ENCODE measurements around the gene ADAMTS10. TPM values are rescaled to one million over a fixed set of nuclear protein-coding genes. Genes with fewer than 3 reads are reported as not detected.
"Not testable (repeated sequence)": the region's sequence is repeated elsewhere in the genome, so short reads cannot be mapped to it uniquely, and the experiment has no call there.

ADAMTS10 gene
- total and polyA plus RNA-seq, 4 donors = 1.2 to 10.1 (median 3.6) TPM

DNA sequence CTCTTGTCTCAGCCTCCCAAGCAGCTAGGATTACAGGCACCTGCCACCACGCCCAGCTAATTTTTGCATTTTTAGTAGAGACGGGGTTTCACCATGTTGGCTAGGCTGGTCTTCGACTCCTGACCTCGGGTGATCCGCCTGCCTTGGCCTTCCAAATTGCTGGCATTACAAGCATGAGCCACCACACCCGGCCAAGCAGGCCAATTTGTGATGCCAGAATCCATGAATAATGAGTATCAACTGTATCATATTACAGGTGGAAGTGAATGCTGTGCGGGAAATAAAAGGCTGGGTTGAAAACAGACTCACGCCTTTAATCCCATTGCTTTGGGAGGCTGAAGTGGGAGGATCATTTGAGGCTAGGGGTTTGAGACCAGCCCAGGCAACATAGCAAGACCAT lies 16.3 kb upstream of the ADAMTS10 start:
- no peak for DNase-seq (ENCODE audit: low spot score)
- Histone ChIP-seq H3K27ac (ENCODE audit: low read depth in 1 of 2, low read length in 2 of 2) (no peak overlapping the region), H3K9ac (ENCODE audit: low read depth in 1 of 2, low read length in 2 of 2) (no peak overlapping the region), H3K27me3 (ENCODE audit: control insufficient read depth in 4 of 4, insufficient read depth in 4 of 4, low read length in 3 of 4) (no peaks in the 10 kb centered on the region), H3K4me3 (ENCODE audit: low read depth in 1 of 3, low read length in 3 of 3) (no peak overlapping the region), H3K9me3 (ENCODE audit: control insufficient read depth in 4 of 4, low read length in 3 of 4) (no peaks in the 10 kb centered on the region), H3K4me1 (ENCODE audit: control insufficient read depth in 4 of 4, insufficient read depth in 4 of 4, low read length in 3 of 4) (peaks cover 4 to 12% (median 10%) of the 10 kb centered on the region in 4 donors), H3K36me3 (ENCODE audit: control insufficient read depth in 4 of 4, insufficient read depth in 3 of 4, low read depth in 1 of 4, low read length in 3 of 4) (no peaks in the 10 kb centered on the region)
- 54% methylated on average over 8 of the region's 8 CpGs for WGBS
- TF ChIP-seq, protein P1, sequence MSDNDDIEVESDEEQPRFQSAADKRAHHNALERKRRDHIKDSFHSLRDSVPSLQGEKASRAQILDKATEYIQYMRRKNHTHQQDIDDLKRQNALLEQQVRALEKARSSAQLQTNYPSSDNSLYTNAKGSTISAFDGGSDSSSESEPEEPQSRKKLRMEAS (IDR thresholded peaks at IDR 0.05) = no peak
- TF ChIP-seq FOXA1 (IDR thresholded peaks at IDR 0.05) = no peak
- TF ChIP-seq GABPA (IDR thresholded peaks at IDR 0.05 in 1 of 2, conservative IDR thresholded peaks at IDR 0.05 in 1 of 2) = no peak
- no peak for TF ChIP-seq RAD21 (IDR thresholded peaks at IDR 0.05)
- no peak for TF ChIP-seq HNF4A (conservative IDR thresholded peaks at IDR 0.05)
- TF ChIP-seq, protein P2, sequence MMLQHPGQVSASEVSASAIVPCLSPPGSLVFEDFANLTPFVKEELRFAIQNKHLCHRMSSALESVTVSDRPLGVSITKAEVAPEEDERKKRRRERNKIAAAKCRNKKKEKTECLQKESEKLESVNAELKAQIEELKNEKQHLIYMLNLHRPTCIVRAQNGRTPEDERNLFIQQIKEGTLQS (IDR thresholded peaks at IDR 0.05) = no peak
- no peak for TF ChIP-seq TAF1 (conservative IDR thresholded peaks at IDR 0.05)
- no peak for TF ChIP-seq NR2F2 (IDR thresholded peaks at IDR 0.05)
- no peak for TF ChIP-seq FOXA2 (IDR thresholded peaks at IDR 0.05)
- no peak for TF ChIP-seq RXRA (IDR thresholded peaks at IDR 0.05)
- TF ChIP-seq EGR1 (IDR thresholded peaks at IDR 0.05; ENCODE audit: low read depth in 2 of 2) = no peak

DNA sequence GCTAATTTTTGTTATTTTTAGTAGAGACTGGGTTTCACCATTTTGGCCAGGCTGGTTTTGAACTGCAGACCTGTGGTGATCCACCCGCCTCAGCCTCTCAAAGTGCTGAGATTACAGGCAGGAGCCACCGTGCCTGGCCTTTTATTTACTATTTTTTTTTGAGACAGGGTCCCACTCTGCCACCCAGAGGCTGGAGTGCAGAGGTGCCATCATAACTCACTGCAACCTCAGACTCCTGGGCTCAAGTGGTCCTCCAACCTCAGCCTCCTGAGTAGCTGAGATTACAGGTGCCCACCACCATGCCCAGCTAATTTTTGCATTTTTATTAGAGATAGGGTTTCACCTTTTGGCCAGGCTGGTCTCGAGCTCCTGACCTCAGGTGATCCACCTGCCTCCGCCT lies 12.4 kb upstream of the ADAMTS10 start:
- TF ChIP-seq, protein P3, sequence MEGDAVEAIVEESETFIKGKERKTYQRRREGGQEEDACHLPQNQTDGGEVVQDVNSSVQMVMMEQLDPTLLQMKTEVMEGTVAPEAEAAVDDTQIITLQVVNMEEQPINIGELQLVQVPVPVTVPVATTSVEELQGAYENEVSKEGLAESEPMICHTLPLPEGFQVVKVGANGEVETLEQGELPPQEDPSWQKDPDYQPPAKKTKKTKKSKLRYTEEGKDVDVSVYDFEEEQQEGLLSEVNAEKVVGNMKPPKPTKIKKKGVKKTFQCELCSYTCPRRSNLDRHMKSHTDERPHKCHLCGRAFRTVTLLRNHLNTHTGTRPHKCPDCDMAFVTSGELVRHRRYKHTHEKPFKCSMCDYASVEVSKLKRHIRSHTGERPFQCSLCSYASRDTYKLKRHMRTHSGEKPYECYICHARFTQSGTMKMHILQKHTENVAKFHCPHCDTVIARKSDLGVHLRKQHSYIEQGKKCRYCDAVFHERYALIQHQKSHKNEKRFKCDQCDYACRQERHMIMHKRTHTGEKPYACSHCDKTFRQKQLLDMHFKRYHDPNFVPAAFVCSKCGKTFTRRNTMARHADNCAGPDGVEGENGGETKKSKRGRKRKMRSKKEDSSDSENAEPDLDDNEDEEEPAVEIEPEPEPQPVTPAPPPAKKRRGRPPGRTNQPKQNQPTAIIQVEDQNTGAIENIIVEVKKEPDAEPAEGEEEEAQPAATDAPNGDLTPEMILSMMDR (IDR thresholded peaks at IDR 0.05; ENCODE audit: low read depth, low read length, missing input control) = peak; percentile 10
- TF ChIP-seq RAD21 (IDR thresholded peaks at IDR 0.05) = peak; percentile 11 to 44

DNA sequence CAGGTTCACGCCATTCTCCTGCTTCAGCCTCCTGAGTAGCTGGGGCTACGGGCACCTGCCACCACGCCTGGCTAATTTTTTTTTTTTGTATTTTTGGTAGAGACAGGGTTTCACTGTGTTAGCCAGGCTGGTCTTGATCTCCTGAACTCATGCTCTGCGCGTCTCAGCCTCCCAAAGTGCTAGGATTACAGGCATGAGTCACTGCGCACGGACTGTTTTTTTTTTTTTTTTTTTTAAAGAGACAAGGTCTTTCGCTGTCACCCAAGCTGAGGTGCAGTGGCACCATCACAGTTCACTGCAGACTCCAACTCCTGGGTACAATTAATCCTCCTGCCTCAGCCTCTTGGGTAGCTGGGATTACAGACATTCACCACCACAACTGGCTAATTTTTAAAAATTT lies 8.2 kb upstream of the ADAMTS10 start:
- H3K9me3 ChIP-seq (ENCODE audit: control insufficient read depth in 4 of 4, low read length in 3 of 4) = no peaks in the 10 kb centered on the region
- DNase-seq (ENCODE audit: low spot score) = no peak
- no peaks in the 10 kb centered on the region for H3K36me3 ChIP-seq (ENCODE audit: control insufficient read depth in 4 of 4, insufficient read depth in 3 of 4, low read depth in 1 of 4, low read length in 3 of 4)
- TF ChIP-seq EGR1 (IDR thresholded peaks at IDR 0.05; ENCODE audit: low read depth in 2 of 2) = no peak
- TF ChIP-seq, protein P4, sequence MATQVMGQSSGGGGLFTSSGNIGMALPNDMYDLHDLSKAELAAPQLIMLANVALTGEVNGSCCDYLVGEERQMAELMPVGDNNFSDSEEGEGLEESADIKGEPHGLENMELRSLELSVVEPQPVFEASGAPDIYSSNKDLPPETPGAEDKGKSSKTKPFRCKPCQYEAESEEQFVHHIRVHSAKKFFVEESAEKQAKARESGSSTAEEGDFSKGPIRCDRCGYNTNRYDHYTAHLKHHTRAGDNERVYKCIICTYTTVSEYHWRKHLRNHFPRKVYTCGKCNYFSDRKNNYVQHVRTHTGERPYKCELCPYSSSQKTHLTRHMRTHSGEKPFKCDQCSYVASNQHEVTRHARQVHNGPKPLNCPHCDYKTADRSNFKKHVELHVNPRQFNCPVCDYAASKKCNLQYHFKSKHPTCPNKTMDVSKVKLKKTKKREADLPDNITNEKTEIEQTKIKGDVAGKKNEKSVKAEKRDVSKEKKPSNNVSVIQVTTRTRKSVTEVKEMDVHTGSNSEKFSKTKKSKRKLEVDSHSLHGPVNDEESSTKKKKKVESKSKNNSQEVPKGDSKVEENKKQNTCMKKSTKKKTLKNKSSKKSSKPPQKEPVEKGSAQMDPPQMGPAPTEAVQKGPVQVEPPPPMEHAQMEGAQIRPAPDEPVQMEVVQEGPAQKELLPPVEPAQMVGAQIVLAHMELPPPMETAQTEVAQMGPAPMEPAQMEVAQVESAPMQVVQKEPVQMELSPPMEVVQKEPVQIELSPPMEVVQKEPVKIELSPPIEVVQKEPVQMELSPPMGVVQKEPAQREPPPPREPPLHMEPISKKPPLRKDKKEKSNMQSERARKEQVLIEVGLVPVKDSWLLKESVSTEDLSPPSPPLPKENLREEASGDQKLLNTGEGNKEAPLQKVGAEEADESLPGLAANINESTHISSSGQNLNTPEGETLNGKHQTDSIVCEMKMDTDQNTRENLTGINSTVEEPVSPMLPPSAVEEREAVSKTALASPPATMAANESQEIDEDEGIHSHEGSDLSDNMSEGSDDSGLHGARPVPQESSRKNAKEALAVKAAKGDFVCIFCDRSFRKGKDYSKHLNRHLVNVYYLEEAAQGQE (IDR thresholded peaks at IDR 0.05) = no peak
- no peak for TF ChIP-seq YY1 (IDR thresholded peaks at IDR 0.05)
- TF ChIP-seq NR2F2 (IDR thresholded peaks at IDR 0.05) = no peak
- TF ChIP-seq, protein P5, sequence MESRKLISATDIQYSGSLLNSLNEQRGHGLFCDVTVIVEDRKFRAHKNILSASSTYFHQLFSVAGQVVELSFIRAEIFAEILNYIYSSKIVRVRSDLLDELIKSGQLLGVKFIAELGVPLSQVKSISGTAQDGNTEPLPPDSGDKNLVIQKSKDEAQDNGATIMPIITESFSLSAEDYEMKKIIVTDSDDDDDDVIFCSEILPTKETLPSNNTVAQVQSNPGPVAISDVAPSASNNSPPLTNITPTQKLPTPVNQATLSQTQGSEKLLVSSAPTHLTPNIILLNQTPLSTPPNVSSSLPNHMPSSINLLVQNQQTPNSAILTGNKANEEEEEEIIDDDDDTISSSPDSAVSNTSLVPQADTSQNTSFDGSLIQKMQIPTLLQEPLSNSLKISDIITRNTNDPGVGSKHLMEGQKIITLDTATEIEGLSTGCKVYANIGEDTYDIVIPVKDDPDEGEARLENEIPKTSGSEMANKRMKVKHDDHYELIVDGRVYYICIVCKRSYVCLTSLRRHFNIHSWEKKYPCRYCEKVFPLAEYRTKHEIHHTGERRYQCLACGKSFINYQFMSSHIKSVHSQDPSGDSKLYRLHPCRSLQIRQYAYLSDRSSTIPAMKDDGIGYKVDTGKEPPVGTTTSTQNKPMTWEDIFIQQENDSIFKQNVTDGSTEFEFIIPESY (IDR thresholded peaks at IDR 0.05) = no peak
- TF ChIP-seq FOXA2 (IDR thresholded peaks at IDR 0.05) = no peak
- TF ChIP-seq, protein P2 (IDR thresholded peaks at IDR 0.05) = no peak
- TF ChIP-seq HNF4G (IDR thresholded peaks at IDR 0.05) = no peak
- TF ChIP-seq JUND (IDR thresholded peaks at IDR 0.05) = no peak
- no peak for TF ChIP-seq RXRA (IDR thresholded peaks at IDR 0.05)
- TF ChIP-seq TAF1 (conservative IDR thresholded peaks at IDR 0.05) = no peak
- TF ChIP-seq RAD21 (IDR thresholded peaks at IDR 0.05) = no peak
- no peak for TF ChIP-seq HNF4A (conservative IDR thresholded peaks at IDR 0.05)
- TF ChIP-seq, protein P3 (IDR thresholded peaks at IDR 0.05; ENCODE audit: low read depth, low read length, missing input control) = no peak
- peaks cover 0 to 7% (median 2%) of the 10 kb centered on the region in 4 donors for H3K4me1 ChIP-seq (ENCODE audit: control insufficient read depth in 4 of 4, insufficient read depth in 4 of 4, low read length in 3 of 4)
- H3K4me3 ChIP-seq (ENCODE audit: low read depth in 1 of 3, low read length in 3 of 3) = no peak overlapping the region
- no peak overlapping the region for H3K9ac ChIP-seq (ENCODE audit: low read depth in 1 of 2, low read length in 2 of 2)
- WGBS = 86% methylated on average over 8 of the region's 8 CpGs
- H3K27ac ChIP-seq (ENCODE audit: low read depth in 1 of 2, low read length in 2 of 2) = no peak overlapping the region
- H3K27me3 ChIP-seq (ENCODE audit: control insufficient read depth in 4 of 4, insufficient read depth in 4 of 4, low read length in 3 of 4) = no peaks in the 10 kb centered on the region

More for the DNA sequence above, 12.4 kb upstream of the ADAMTS10 start:
- not testable (repeated sequence) for H3K9me3 ChIP-seq (ENCODE audit: control insufficient read depth in 4 of 4, low read length in 3 of 4); H3K36me3 ChIP-seq (ENCODE audit: control insufficient read depth in 4 of 4, insufficient read depth in 3 of 4, low read depth in 1 of 4, low read length in 3 of 4); H3K4me3 ChIP-seq (ENCODE audit: low read depth in 1 of 3, low read length in 3 of 3); H3K27ac ChIP-seq (ENCODE audit: low read depth in 1 of 2, low read length in 2 of 2); H3K27me3 ChIP-seq (ENCODE audit: control insufficient read depth in 4 of 4, insufficient read depth in 4 of 4, low read length in 3 of 4); H3K4me1 ChIP-seq (ENCODE audit: control insufficient read depth in 4 of 4, insufficient read depth in 4 of 4, low read length in 3 of 4); H3K9ac ChIP-seq (ENCODE audit: low read depth in 1 of 2, low read length in 2 of 2); DNase-seq (ENCODE audit: low spot score)
- WGBS = 66% methylated on average over 4 of the region's 4 CpGs

All from liver (tissue), 9 donors.